ENCODE data around the gene A2ML1.

DNA sequence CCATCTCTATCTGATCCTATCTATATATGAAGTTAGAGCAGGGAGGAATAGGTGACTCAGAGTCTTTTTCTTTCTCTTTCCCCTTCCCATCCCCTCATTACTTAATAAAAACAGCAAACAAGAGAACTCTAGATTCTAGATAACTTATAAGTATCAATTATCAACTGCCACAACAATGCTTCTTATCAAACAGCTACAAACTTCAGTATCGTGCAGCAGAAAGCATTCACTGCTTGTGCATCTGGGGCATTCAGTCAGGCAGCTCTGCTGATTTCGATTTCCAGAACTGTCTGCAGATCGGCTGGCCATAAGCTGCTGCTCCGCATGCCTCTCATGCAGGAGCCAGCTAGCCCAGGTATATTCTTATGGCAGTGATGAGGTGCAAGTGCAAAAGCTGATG is 19.4 kb downstream of the A2ML1 start:
- TF ChIP-seq, protein P1, sequence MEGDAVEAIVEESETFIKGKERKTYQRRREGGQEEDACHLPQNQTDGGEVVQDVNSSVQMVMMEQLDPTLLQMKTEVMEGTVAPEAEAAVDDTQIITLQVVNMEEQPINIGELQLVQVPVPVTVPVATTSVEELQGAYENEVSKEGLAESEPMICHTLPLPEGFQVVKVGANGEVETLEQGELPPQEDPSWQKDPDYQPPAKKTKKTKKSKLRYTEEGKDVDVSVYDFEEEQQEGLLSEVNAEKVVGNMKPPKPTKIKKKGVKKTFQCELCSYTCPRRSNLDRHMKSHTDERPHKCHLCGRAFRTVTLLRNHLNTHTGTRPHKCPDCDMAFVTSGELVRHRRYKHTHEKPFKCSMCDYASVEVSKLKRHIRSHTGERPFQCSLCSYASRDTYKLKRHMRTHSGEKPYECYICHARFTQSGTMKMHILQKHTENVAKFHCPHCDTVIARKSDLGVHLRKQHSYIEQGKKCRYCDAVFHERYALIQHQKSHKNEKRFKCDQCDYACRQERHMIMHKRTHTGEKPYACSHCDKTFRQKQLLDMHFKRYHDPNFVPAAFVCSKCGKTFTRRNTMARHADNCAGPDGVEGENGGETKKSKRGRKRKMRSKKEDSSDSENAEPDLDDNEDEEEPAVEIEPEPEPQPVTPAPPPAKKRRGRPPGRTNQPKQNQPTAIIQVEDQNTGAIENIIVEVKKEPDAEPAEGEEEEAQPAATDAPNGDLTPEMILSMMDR (IDR thresholded peaks at IDR 0.05): no peak
- TF ChIP-seq POLR2A (IDR thresholded peaks at IDR 0.05): no peak

Data from body of pancreas (tissue), 4 donors.